Uterus (tissue), 4 donors: Measurements from ENCODE around the gene AEBP2. TPM values are rescaled to one million over a fixed set of nuclear protein-coding genes. Genes with fewer than 3 reads are reported as not detected.
A peak's percentile ranks its signal among the peaks of the same experiment; 100 is the strongest.
"Not testable (repeated sequence)": the region's sequence is repeated elsewhere in the genome, so short reads cannot be mapped to it uniquely, and the experiment has no call there.

Experiments
- DNase-seq, 2 donors: peaks; one replicate each; pipeline ENCODE4 v3.0.0-alpha.2; 2019 to 2020
- H3K27ac ChIP-seq, 2 donors: fragments of 200-600 bp; sonication (generic); 1 replicate in 1 of 2; 2 replicates in 1 of 2; pipeline ENCODE4 v1.5.1; 2016 to 2018
- H3K27me3 ChIP-seq, 2 donors: fragments of 200-600 bp; sonication (generic); one replicate each; pipeline ENCODE4 v1.5.1; 2018 to 2019; ENCODE audit warnings: control low read depth in 1 of 2
- H3K36me3 ChIP-seq, 2 donors: fragments of 200-600 bp; sonication (generic); one replicate each; pipeline ENCODE4 v1.5.1; 2019; ENCODE audit warnings: control low read depth in 1 of 2
- H3K4me1 ChIP-seq, 2 donors: fragments of 200-600 bp; sonication (generic); one replicate each; pipeline ENCODE4 v1.5.1; 2018 to 2019; ENCODE audit warnings: control low read depth in 1 of 2
- H3K4me3 ChIP-seq, 2 donors: fragments of 200-600 bp; sonication (generic); 1 replicate in 1 of 2; 2 replicates in 1 of 2; pipeline ENCODE4 v1.5.1; 2018 to 2019; ENCODE audit warnings: mild to moderate bottlenecking in 1 of 2
- H3K9me3 ChIP-seq, 2 donors: fragments of 200-600 bp; sonication (generic); one replicate each; pipeline ENCODE4 v1.5.1; 2019; ENCODE audit warnings: control low read depth in 1 of 2
- POLR2A ChIP-seq, 2 donors: fragments of 450-650 bp; IDR thresholded peaks; one replicate each; pipeline ENCODE4 v1.6.1; 2016; ENCODE audit warnings: antibody characterized with exemption in 2 of 2, mild to moderate bottlenecking in 1 of 2, moderate library complexity in 1 of 2
- intact Hi-C: fragments of 100-400 bp; cut with DNase I; formaldehyde crosslinking; loops from one replicate; pipeline ENCODE4 v1.15.1; 2023; ENCODE audit warnings: low total_unique reads
- total RNA-seq, 4 donors: library from RNA; depleted of rRNA in 3 of 4; stranded (reverse); fragments of >200 nt in 3 of 4; gene quantifications; one replicate each; pipeline versions ENCODE4 v1.1.0 to v1.2.4, GENCODE V29; 2014 to 2023
- TF ChIP-seq, protein P1 (sequence below), 4 experiments: fragments of 200-600 bp in 2 of 4; fragments of 450-650 bp in 2 of 4; sonication (generic) in 2 of 4; IDR thresholded peaks; one replicate each; pipeline ENCODE4 v1.5.1; 2016 to 2019; ENCODE audit warnings: antibody characterized with exemption in 4 of 4, mild to moderate bottlenecking in 2 of 4, moderate library complexity in 1 of 4
- donor health status: DM: yes; HTN: yes; CAD: no.

The AEBP2 gene
- total RNA-seq, 4 donors from 2014 or later: 16.7 to 95.8 (median 69.1) TPM

DNA sequence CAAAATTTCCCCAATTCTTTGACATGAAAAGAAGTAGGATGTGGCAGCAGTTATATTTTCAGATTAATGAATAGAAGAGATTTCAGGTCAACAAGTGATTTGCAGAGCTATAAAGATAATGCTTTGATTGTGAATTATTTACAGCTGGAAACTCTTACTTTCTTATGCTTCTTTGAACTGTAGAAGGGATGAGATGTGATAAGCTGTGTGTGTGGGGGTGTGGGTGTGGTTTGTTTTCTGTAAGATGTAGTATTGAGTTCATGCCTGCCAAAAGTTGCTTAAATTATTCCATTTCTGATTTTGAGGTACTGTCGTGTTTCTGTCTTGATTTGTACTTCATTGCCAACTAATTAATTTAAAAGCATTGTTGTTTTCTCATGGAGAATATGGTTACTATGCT, 22.7 kb downstream of the AEBP2 start:
- Histone ChIP-seq H3K9me3 (no peaks in the 10 kb centered on the region), H3K4me3 (no peak overlapping the region), H3K27ac (peak overlapping the region in 1 of 2 donors; percentile 40), H3K27me3 (no peaks in the 10 kb centered on the region), H3K4me1 (peaks cover 0 to 5% of the 10 kb centered on the region in 2 donors), H3K36me3 (no peaks in the 10 kb centered on the region)
- intact Hi-C loops: no loop called here
- no peak for TF ChIP-seq POLR2A (IDR thresholded peaks at IDR 0.05)
- TF ChIP-seq, protein P1, sequence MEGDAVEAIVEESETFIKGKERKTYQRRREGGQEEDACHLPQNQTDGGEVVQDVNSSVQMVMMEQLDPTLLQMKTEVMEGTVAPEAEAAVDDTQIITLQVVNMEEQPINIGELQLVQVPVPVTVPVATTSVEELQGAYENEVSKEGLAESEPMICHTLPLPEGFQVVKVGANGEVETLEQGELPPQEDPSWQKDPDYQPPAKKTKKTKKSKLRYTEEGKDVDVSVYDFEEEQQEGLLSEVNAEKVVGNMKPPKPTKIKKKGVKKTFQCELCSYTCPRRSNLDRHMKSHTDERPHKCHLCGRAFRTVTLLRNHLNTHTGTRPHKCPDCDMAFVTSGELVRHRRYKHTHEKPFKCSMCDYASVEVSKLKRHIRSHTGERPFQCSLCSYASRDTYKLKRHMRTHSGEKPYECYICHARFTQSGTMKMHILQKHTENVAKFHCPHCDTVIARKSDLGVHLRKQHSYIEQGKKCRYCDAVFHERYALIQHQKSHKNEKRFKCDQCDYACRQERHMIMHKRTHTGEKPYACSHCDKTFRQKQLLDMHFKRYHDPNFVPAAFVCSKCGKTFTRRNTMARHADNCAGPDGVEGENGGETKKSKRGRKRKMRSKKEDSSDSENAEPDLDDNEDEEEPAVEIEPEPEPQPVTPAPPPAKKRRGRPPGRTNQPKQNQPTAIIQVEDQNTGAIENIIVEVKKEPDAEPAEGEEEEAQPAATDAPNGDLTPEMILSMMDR (IDR thresholded peaks at IDR 0.05): no peak
- no peak for DNase-seq

GRCh38 chr12:19462406-19462805, 23.1 kb downstream of the AEBP2 start:
- no peak for DNase-seq
- TF ChIP-seq POLR2A (IDR thresholded peaks at IDR 0.05): no peak
- Histone ChIP-seq H3K36me3 (no peaks in the 10 kb centered on the region), H3K9me3 (no peaks in the 10 kb centered on the region), H3K27ac (peak overlapping the region in 1 of 2 donors; percentile 40), H3K27me3 (no peaks in the 10 kb centered on the region), H3K4me1 (peaks cover 0 to 5% of the 10 kb centered on the region in 2 donors), H3K4me3 (no peak overlapping the region)
- intact Hi-C loops: no loop called here

DNA sequence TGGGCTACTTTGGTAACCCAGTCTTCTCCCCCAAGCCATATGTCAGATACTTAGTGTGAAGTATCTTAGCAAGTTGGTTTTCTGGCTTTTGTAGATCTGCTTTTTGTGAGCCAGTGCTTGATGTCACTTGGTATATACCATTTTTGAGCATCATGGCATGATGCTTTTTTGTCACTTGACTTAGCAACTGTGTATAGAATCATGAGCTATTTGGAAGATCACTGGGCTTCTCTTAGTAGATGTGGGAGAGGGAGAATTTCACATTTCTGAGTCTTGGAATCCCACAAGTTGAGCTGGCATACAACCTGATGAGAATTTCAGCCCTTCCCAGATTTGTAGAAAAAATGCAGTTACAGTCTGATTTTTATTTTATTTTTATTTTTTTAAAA, 24.9 kb downstream of the AEBP2 start:
- H3K4me3 ChIP-seq: no peak overlapping the region
- no peak for DNase-seq
- H3K4me1 ChIP-seq: peaks cover 0 to 5% of the 10 kb centered on the region in 2 donors
- no peaks in the 10 kb centered on the region for H3K36me3 ChIP-seq
- intact Hi-C loops: no loop called here
- H3K27me3 ChIP-seq: no peaks in the 10 kb centered on the region
- H3K27ac ChIP-seq: no peak overlapping the region
- no peak for TF ChIP-seq POLR2A (IDR thresholded peaks at IDR 0.05)
- TF ChIP-seq, protein P1 (IDR thresholded peaks at IDR 0.05): no peak
- H3K9me3 ChIP-seq: no peaks in the 10 kb centered on the region

DNA sequence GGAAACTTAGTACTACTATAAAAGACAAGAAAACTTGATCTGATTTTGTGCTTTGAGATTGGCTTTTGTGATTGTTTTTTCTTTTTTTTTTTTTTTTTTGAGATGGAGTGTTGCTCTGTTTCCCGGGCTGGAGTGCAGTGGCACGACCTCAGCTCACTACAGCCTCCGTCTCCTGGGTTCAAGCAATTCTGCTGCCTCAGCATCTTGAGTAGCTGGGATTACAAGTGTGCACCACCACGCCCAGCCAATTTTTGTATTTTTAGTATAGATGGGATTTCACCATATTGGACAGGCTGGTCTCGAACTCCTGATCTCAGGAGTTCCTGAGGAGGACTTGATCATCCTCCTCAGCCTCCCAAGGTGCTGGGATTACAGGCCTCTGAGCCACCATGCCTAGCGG, 26.4 kb downstream of the AEBP2 start:
- Histone ChIP-seq H3K4me3 (no peak overlapping the region), H3K27ac (no peak overlapping the region), H3K27me3 (no peaks in the 10 kb centered on the region), H3K4me1 (peaks cover 0 to 5% of the 10 kb centered on the region in 2 donors), H3K36me3 (no peaks in the 10 kb centered on the region), H3K9me3 (no peaks in the 10 kb centered on the region)
- no peak for DNase-seq
- intact Hi-C loops: no loop called here
- TF ChIP-seq, protein P1 (IDR thresholded peaks at IDR 0.05): no peak
- no peak for TF ChIP-seq POLR2A (IDR thresholded peaks at IDR 0.05)

- TF ChIP-seq POLR2A (IDR thresholded peaks at IDR 0.05): no peak
- TF ChIP-seq, protein P1 (IDR thresholded peaks at IDR 0.05): no peak
- Histone ChIP-seq H3K4me3 (no peak overlapping the region), H3K36me3 (no peaks in the 10 kb centered on the region), H3K27ac (no peak overlapping the region), H3K27me3 (no peaks in the 10 kb centered on the region), H3K4me1 (peaks cover 0 to 5% of the 10 kb centered on the region in 2 donors), H3K9me3 (peaks cover 0 to 3% of the 10 kb centered on the region in 2 donors)
- intact Hi-C loops: no loop called here
- no peak for DNase-seq
Observed at GRCh38 chr12:19474147-19474546, 34.9 kb downstream of the AEBP2 start.

DNA sequence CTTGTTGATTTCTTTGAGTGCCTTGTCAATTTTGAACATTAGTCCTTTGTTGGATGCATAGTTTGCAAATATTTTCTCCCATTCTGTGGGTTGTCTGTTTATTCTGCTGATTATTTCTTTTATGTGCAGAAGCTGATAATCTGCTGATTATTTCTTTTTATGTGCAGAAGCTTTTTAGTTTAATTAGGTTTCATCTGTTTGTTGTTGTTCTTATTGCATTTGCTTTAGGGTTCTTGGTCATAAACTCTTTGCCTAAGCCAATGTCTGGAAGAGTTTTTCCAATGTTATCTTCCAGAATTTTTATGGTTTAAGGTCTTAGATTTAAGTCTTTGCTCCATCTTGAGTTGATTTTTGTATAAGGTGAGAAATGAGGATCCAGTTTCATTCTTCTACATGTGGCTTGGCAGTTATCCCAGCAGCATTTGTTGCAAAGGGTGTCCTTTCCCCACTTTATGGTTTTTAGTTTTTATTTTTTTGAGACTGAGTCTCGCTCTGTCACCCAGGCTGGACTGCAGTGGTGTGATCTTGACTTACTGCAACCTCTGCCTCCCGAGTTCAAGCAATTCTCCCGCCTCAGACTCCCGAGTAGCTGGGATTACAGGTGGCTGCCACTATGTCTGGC, 36.7 kb downstream of the AEBP2 start:
- not testable (repeated sequence) for H3K36me3 ChIP-seq

More for the DNA sequence above, 36.7 kb downstream of the AEBP2 start:
- H3K27ac ChIP-seq, intact Hi-C loops, H3K4me3 ChIP-seq, H3K27me3 ChIP-seq, H3K4me1 ChIP-seq, DNase-seq: not testable (repeated sequence)
- peaks cover 0 to 11% of the 10 kb centered on the region in 2 donors for H3K9me3 ChIP-seq
